Right atrium auricular region (tissue), 2 donors: ENCODE results near the gene TRIM63. TPM values are rescaled to one million over a fixed set of nuclear protein-coding genes. Genes with fewer than 3 reads are reported as not detected.

Source experiments
- DNase-seq: peaks from one replicate; pipeline ENCODE4 v3.0.0-alpha.2; 2019; ENCODE audit warnings: low spot score
- H3K27ac ChIP-seq, 2 donors: fragments of 200-600 bp; sonication (generic); 1 replicate in 1 of 2; 2 replicates in 1 of 2; pipeline ENCODE4 v1.5.1; 2016 to 2019
- H3K27me3 ChIP-seq, 2 donors: fragments of 200-600 bp; sonication (generic); one replicate each; pipeline versions ENCODE4 v1.5.1 to v1.6.0; 2017 to 2019
- H3K36me3 ChIP-seq: fragments of 200-600 bp; sonication (generic); one replicate; pipeline ENCODE4 v1.5.1; 2016
- H3K4me1 ChIP-seq, 2 donors: fragments of 200-600 bp; sonication (generic); one replicate each; pipeline versions ENCODE4 v1.5.1 to v1.6.0; 2017 to 2019
- H3K4me3 ChIP-seq, 2 donors: fragments of 200-600 bp; sonication (generic); 1 replicate in 1 of 2; 2 replicates in 1 of 2; pipeline ENCODE4 v1.5.1; 2017 to 2019; ENCODE audit warnings: mild to moderate bottlenecking in 1 of 2, moderate library complexity in 1 of 2
- H3K9me3 ChIP-seq, 2 donors: fragments of 200-600 bp; sonication (generic); one replicate each; pipeline ENCODE4 v1.5.1; 2019
- total RNA-seq, 2 donors: library from RNA; depleted of rRNA; stranded (reverse); fragments of >200 nt; gene quantifications; one replicate each; pipeline ENCODE4 v1.1.0, GENCODE V29; 2016
- TF ChIP-seq, protein P1 (sequence below), 2 donors: fragments of 200-600 bp; sonication (generic); IDR thresholded peaks; one replicate each; pipeline ENCODE4 v1.5.1; 2019; ENCODE audit warnings: antibody characterized with exemption in 2 of 2

Gene TRIM63
- total RNA-seq, 2 donors from 2014 or later = 118 to 151 TPM

DNA sequence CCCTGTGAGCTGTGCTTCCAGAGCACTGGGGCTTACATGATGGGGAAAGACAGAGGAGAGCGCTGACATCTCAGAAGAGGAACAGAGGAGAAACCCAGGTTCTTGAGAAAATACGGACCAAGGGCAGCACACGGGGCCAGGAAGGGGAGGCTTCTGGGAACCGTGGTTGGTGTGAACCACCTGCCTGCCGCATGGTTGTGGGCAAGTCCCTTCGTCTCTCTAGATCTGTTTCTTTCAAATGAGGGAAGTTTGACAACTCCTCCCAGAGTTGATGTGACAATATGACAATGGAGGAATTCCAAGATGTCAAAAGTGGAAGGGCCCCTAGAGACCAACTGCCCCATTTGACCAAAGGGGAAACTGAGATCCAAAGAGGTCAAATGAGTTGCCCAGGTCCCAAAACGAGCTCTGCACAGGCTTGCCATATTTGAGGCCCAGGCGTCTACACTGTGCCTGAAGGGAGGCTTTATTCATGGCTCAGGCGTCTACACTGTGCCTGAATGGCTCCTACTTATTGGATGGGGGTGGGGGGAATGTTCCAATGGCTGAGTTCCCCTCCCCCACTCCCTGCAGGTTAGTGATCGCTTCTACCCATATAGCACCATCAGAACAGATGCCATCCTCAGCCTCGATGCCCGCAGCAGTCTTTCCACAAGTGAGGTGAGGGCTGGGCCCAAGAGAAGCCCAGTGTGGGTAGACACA lies 34.6 kb downstream of the TRIM63 start:
- Histone ChIP-seq H3K9me3 (no peaks in the 10 kb centered on the region), H3K4me1 (peaks cover 0 to 17% of the 10 kb centered on the region in 2 donors), H3K36me3 (no peaks in the 10 kb centered on the region), H3K27ac (no peak overlapping the region), H3K27me3 (no peaks in the 10 kb centered on the region), H3K4me3 (no peak overlapping the region)
- DNase-seq = no peak
- TF ChIP-seq, protein P1, sequence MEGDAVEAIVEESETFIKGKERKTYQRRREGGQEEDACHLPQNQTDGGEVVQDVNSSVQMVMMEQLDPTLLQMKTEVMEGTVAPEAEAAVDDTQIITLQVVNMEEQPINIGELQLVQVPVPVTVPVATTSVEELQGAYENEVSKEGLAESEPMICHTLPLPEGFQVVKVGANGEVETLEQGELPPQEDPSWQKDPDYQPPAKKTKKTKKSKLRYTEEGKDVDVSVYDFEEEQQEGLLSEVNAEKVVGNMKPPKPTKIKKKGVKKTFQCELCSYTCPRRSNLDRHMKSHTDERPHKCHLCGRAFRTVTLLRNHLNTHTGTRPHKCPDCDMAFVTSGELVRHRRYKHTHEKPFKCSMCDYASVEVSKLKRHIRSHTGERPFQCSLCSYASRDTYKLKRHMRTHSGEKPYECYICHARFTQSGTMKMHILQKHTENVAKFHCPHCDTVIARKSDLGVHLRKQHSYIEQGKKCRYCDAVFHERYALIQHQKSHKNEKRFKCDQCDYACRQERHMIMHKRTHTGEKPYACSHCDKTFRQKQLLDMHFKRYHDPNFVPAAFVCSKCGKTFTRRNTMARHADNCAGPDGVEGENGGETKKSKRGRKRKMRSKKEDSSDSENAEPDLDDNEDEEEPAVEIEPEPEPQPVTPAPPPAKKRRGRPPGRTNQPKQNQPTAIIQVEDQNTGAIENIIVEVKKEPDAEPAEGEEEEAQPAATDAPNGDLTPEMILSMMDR (IDR thresholded peaks at IDR 0.05) = no peak

- no peak for DNase-seq
- no peaks in the 10 kb centered on the region for H3K27me3 ChIP-seq
- no peaks in the 10 kb centered on the region for H3K9me3 ChIP-seq
- no peak overlapping the region for H3K27ac ChIP-seq
- no peak overlapping the region for H3K4me3 ChIP-seq
- H3K4me1 ChIP-seq = peaks cover 0 to 16% of the 10 kb centered on the region in 2 donors
- no peaks in the 10 kb centered on the region for H3K36me3 ChIP-seq
- TF ChIP-seq, protein P1 (IDR thresholded peaks at IDR 0.05) = no peak
Observed at GRCh38 chr1:26031611-26032220, 35.7 kb downstream of the TRIM63 start.

DNA sequence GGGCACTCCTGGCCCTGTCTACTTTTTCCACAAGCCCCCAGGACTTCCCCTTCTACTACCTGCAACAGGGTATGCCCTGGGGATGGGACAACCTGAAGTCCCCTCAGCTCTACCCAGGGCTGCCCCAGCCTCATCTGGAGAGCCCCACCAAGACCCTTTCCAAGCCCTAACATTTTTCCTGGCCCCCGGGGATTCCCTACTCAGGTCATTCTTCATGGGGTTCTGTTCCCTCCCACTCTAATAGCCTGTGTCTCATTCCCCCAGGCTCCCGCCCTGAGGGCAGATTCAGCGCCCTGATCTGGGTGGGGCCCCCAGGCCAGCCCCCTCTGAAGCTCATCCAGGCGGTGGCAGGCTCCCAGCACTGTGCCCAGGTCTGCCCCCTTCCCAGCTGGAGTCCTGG lies 36.2 kb downstream of the TRIM63 start:
- H3K4me3 ChIP-seq = no peak overlapping the region
- H3K4me1 ChIP-seq = peaks cover 0 to 10% of the 10 kb centered on the region in 2 donors
- no peaks in the 10 kb centered on the region for H3K9me3 ChIP-seq
- no peak overlapping the region for H3K27ac ChIP-seq
- no peak for DNase-seq
- H3K36me3 ChIP-seq = no peaks in the 10 kb centered on the region
- H3K27me3 ChIP-seq = no peaks in the 10 kb centered on the region
- TF ChIP-seq, protein P1 (IDR thresholded peaks at IDR 0.05) = no peak

GRCh38 chr1:26029864-26030481 lies 37.5 kb downstream of the TRIM63 start:
- Histone ChIP-seq H3K27ac (no peak overlapping the region), H3K36me3 (no peaks in the 10 kb centered on the region), H3K27me3 (no peaks in the 10 kb centered on the region), H3K9me3 (no peaks in the 10 kb centered on the region), H3K4me3 (no peak overlapping the region), H3K4me1 (peaks cover 0 to 6% of the 10 kb centered on the region in 2 donors)
- TF ChIP-seq, protein P1 (IDR thresholded peaks at IDR 0.05) = no peak
- DNase-seq = no peak

GRCh38 chr1:26029054-26029863 lies 38.2 kb downstream of the TRIM63 start:
- DNase-seq = no peak
- Histone ChIP-seq H3K4me1 (no peaks in the 10 kb centered on the region), H3K9me3 (no peaks in the 10 kb centered on the region), H3K27ac (no peak overlapping the region), H3K27me3 (no peaks in the 10 kb centered on the region), H3K4me3 (no peak overlapping the region), H3K36me3 (no peaks in the 10 kb centered on the region)
- TF ChIP-seq, protein P1 (IDR thresholded peaks at IDR 0.05) = no peak
